K562 (cell line): ENCODE data around the gene SORL1-AS1.

Source experiments
- ATAC-seq: fragments of 200-7000 bp; cut with Tn5 transposase; 3 replicates; pipeline ENCODE4 v1.9.1; 2020; ENCODE audit warnings: moderate library complexity
- BruUV-seq: library from RNA; stranded (reverse); fragments of 400-500 nt; replicated peaks from 2 replicates; lab custom pipeline; 2021; lab: Mats Ljungman, UMichigan
- CTCF ChIA-PET: fragments of 300-600 bp; formaldehyde crosslinking; extraction: SDS; loops from one replicate; lab custom pipeline; 2021; ENCODE audit warnings: low intra/inter-chr PET ratio; lab: Yijun Ruan, JAX
- POLR2A ChIA-PET: fragments of 300-600, 350-650 bp; sonication (Branson Sonifier 250); formaldehyde crosslinking; extraction: SDS; loops from one replicate; lab custom pipeline; 2021; ENCODE audit warnings: antibody characterized with exemption, inconsistent platforms; lab: Yijun Ruan, JAX
- DNase-seq, 4 experiments: peaks; one replicate each; pipeline versions ENCODE4 v3.0.0 to v3.0.0-alpha.2; 2011 to 2018; ENCODE audit warnings: low spot score in 3 of 4, mixed read lengths in 3 of 4; ENCODE audit errors: extremely low read depth in 1 of 4
- FAIRE-seq: peaks from 2 replicates; lab custom pipeline; 2011; peaks lifted over from hg19 to GRCh38; lab: Jason Lieb, UNC
- H2AFZ ChIP-seq: 2 replicates; pipeline ENCODE4 v1.6.0; 2011; ENCODE audit warnings: low read depth, low read length, control low read depth, inconsistent platforms
- H3K27ac ChIP-seq: fragments of 200-600 bp; 3 replicates; pipeline ENCODE4 v1.8.0; 2011; ENCODE audit warnings: low read depth, mild to moderate bottlenecking, control low read depth, inconsistent platforms, low read length, moderate library complexity, mixed read lengths; ENCODE audit errors: extremely low read depth
- H3K27me3 ChIP-seq, 2 experiments: fragments of 300-600 bp in 1 of 2; 2 replicates in 1 of 2; 3 replicates in 1 of 2; pipeline versions ENCODE4 v1.6.0 to v1.8.0; 2011; ENCODE audit warnings: inconsistent platforms in 2 of 2, low read length in 2 of 2, mild to moderate bottlenecking in 1 of 2, mixed read lengths in 1 of 2, moderate library complexity in 1 of 2; ENCODE audit not compliant: control insufficient read depth in 2 of 2, insufficient read depth in 2 of 2
- H3K36me3 ChIP-seq: fragments of 300-600 bp; 3 replicates; pipeline ENCODE4 v1.8.0; 2011; ENCODE audit warnings: mild to moderate bottlenecking, low read length, inconsistent platforms; ENCODE audit not compliant: control insufficient read depth, insufficient read depth
- H3K4me1 ChIP-seq, 2 experiments: fragments of 200-600 bp in 1 of 2; replicated peaks in 1 of 2; 2 replicates in 1 of 2; 3 replicates in 1 of 2; pipeline versions ENCODE4 v1.5.1 to v1.8.0; 2011; ENCODE audit warnings: inconsistent platforms in 2 of 2, low read length in 2 of 2, mild to moderate bottlenecking in 1 of 2, mixed read lengths in 1 of 2, moderate library complexity in 1 of 2; ENCODE audit not compliant: control insufficient read depth in 2 of 2, insufficient read depth in 2 of 2
- H3K4me2 ChIP-seq: 2 replicates; pipeline ENCODE4 v1.6.1; 2011; ENCODE audit warnings: low read length, control low read depth, inconsistent platforms, mixed read lengths; ENCODE audit not compliant: insufficient read depth
- H3K4me3 ChIP-seq: fragments of 200-600 bp; sonication (generic), shearing (Covaris generic); 2 replicates; pipeline ENCODE4 v1.5.1; 2016; ENCODE audit warnings: control low read depth, inconsistent platforms
- H3K79me2 ChIP-seq: fragments of 200-600 bp; 3 replicates; pipeline ENCODE4 v1.8.0; 2011; ENCODE audit warnings: low read length, inconsistent platforms; ENCODE audit not compliant: control insufficient read depth, insufficient read depth
- H3K9ac ChIP-seq, 2 experiments: 2 replicates each; pipeline versions ENCODE4 v1.6.0 to v1.6.1; 2011; ENCODE audit warnings: low read depth in 2 of 2, low read length in 2 of 2, control low read depth in 1 of 2, inconsistent platforms in 1 of 2, mild to moderate bottlenecking in 1 of 2, mixed read lengths in 1 of 2; ENCODE audit not compliant: insufficient read depth in 1 of 2
- H3K9me1 ChIP-seq: one replicate; pipeline ENCODE4 v1.6.0; 2011; ENCODE audit warnings: inconsistent platforms, mild to moderate bottlenecking, low read length, moderate library complexity; ENCODE audit not compliant: control insufficient read depth, insufficient read depth
- H3K9me3 ChIP-seq: replicated peaks from 2 replicates; pipeline ENCODE4 v1.5.1; 2011; ENCODE audit warnings: low read depth, low read length, inconsistent platforms; ENCODE audit not compliant: control insufficient read depth, insufficient read depth
- H4K20me1 ChIP-seq: replicated peaks from 2 replicates; pipeline ENCODE4 v1.6.1; 2011; ENCODE audit warnings: low read length, inconsistent platforms, mixed read lengths; ENCODE audit not compliant: control insufficient read depth, insufficient read depth
- NR3C1 ChIP-seq: sonication (generic); formaldehyde crosslinking; IDR thresholded peaks from 2 replicates; pipeline ENCODE4 v1.8.1; 2022; ENCODE audit warnings: missing genetic modification reagents
- TCFL5 ChIP-seq: fragments of 250-450 bp; sonication (Bioruptor Pico); conservative IDR thresholded peaks from 2 replicates; pipeline ENCODE4 v1.6.1; 2021; ENCODE audit warnings: mild to moderate bottlenecking, moderate library complexity, matching md5 sums
- TEAD1 ChIP-seq, 2 experiments: fragments of 450-650 bp in 1 of 2; sonication (generic) in 1 of 2; formaldehyde crosslinking; IDR thresholded peaks; 2 replicates each; pipeline versions ENCODE4 v1.4.0 to v1.8.0; 2020 to 2022; ENCODE audit warnings: mild to moderate bottlenecking in 2 of 2, missing genetic modification reagents in 1 of 2
- ZMIZ1 ChIP-seq, 2 experiments: fragments of 150-350 bp in 1 of 2; IDR thresholded peaks; 2 replicates each; pipeline ENCODE4 v1.6.1; 2012 to 2016; ENCODE audit warnings: low read depth in 2 of 2, low read length in 2 of 2, mild to moderate bottlenecking in 1 of 2, moderate library complexity in 1 of 2
- ZNF175 ChIP-seq: fragments of 200-800 bp; sonication (Bioruptor generic); IDR thresholded peaks from 2 replicates; pipeline ENCODE4 v1.6.1; 2016; ENCODE audit warnings: low read depth, mild to moderate bottlenecking, missing genetic modification characterization, missing compliant biosample characterization
- ZNF583 ChIP-seq: fragments of 250-450 bp; sonication (Bioruptor Pico); IDR thresholded peaks from 2 replicates; pipeline ENCODE4 v1.4.0; 2020
- ZNF589 ChIP-seq: fragments of 200-800 bp; sonication (Bioruptor generic); IDR thresholded peaks from 2 replicates; pipeline ENCODE4 v1.6.1; 2016; ENCODE audit warnings: low read depth, missing genetic modification characterization, missing compliant biosample characterization
- WGBS: fragments of 100-300 bp; shearing (Covaris generic); methylation state at CpG from one replicate; pipeline ENCODE4 v1.1.6; 2016; ENCODE audit warnings: low coverage, mixed read lengths; ENCODE audit not compliant: insufficient coverage; ENCODE audit errors: missing lambda C conversion rate; 5-methylcytosine and 5-hydroxymethylcytosine counted together
- in situ Hi-C: fragments of 300-500 bp; cut with MboI; formaldehyde crosslinking; loops from 4 replicates; pipeline ENCODE4 v1.15.0; 2018; ENCODE audit warnings: inconsistent platforms, mixed read lengths
- intact Hi-C: fragments of 100-400 bp; cut with micrococcal nuclease; formaldehyde crosslinking; loops from 2 replicates; pipeline ENCODE4 v1.14.2; 2022

SORL1-AS1 gene

GRCh38 chr11:121449123-121449522, 3.6 kb downstream of the SORL1-AS1 start:
- Histone ChIP-seq H3K27me3 (peaks cover 12 to 31% of the 10 kb centered on the region in 2 experiments; a peak in 4 of 5 replicates), H3K4me3 (no peak overlapping the region), H3K27ac (no peak overlapping the region), H3K79me2 (no peaks in the 10 kb centered on the region), H3K9me1 (no peaks in the 10 kb centered on the region), H3K9me3 (no peaks in the 10 kb centered on the region), H3K36me3 (no peaks in the 10 kb centered on the region), H3K9ac (no peak overlapping the region), H4K20me1 (no peaks in the 10 kb centered on the region), H3K4me1 (peaks cover 0 to 9% of the 10 kb centered on the region in 2 experiments; a peak in 2 of 5 replicates), H2AFZ (no peak overlapping the region), H3K4me2 (no peak overlapping the region)
- ChIA-PET CTCF (no interaction called here), POLR2A (interaction anchor here (0.6 kb wide), 1 partner anchor 319 kb away, joined by 3 read pairs; no protein-coding TSS in a partner anchor)
- BruUV-seq = no TSS peak
- no peak for DNase-seq
- TF ChIP-seq ZNF175 (CRISPR knock-in tag) = no peak
- no peak for TF ChIP-seq TCFL5 (CRISPR knock-in tag)
- TF ChIP-seq NR3C1 = no peak
- TF ChIP-seq ZNF589 (CRISPR knock-in tag) = no peak
- TF ChIP-seq ZNF583 (CRISPR knock-in tag) = no peak
- TF ChIP-seq TEAD1 (CRISPR knock-in tag; IDR thresholded peaks at IDR 0.05) = no peak
- no peak for TF ChIP-seq ZMIZ1 (IDR thresholded peaks at IDR 0.05; ENCODE audit: low read depth in 2 of 2, low read length in 2 of 2)
- no peak for FAIRE-seq
- no peak for ATAC-seq
- in situ Hi-C loops (no loop called here), intact Hi-C loops (no loop called here)
- WGBS = 0% methylated on average over 4 of the region's 4 CpGs
